A204.1 (cell line): ENCODE results near the gene LORICRIN.

Experiments used
- FAIRE-seq: peaks from 2 replicates; lab custom pipeline; 2012; peaks lifted over from hg19 to GRCh38; lab: Jason Lieb, UNC

LORICRIN gene

GRCh38 chr1:153251087-153251486 lies 8.4 kb upstream of the LORICRIN start:
- FAIRE-seq: no peak

- FAIRE-seq: no peak
These were observed 7.9 kb upstream of the LORICRIN start for GRCh38 chr1:153251562-153251961.

- FAIRE-seq: no peak
These were observed 7.5 kb upstream of the LORICRIN start for GRCh38 chr1:153251988-153252387.

DNA sequence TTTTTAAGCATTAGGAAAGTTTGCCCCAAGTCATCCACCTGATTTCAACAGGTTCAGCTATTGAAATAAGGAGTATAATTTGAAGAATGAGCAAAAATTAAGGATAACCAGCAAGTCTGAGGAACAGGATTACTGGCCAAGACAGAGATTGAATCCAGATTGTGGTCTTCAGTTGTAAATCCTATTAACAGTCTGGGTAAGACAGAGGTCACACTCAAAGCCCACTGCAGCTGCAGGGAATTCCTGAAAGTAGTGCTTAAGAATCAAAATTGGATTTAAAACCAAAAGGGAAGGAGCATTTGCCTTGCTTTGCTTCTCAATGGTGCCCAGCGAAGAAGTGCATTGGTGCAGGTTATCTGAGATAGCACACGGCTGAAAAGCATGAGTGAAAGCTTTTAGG lies 6.4 kb upstream of the LORICRIN start:
- FAIRE-seq: no peak

GRCh38 chr1:153253693-153254092 lies 5.8 kb upstream of the LORICRIN start:
- no peak for FAIRE-seq

DNA sequence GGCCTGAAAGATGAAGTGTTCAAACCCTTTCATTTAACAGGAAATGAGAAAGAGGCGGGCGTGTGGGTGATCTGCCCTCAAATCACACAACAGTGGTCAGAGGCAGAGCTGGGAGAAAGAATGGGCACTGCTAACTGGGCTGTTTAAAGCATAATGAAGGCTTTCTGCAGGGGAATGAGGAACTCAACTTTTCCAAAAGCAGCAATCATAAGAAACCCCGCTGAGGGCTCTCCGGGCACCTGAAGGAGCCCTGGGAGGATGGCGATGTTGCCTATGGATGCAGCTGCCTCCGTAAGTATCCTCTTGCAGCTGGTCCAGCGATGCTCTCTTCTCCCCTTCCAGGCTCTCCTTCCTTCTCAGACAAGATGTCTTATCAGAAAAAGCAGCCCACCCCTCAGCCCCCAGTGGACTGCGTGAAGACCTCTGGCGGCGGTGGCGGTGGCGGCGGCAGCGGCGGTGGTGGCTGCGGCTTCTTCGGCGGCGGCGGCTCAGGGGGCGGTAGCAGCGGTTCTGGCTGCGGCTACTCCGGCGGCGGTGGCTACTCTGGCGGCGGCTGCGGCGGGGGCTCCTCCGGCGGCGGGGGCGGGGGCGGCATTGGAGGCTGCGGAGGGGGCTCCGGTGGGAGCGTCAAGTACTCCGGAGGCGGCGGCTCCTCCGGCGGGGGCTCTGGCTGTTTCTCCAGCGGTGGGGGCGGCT lies 1.2 kb downstream of the LORICRIN start:
- FAIRE-seq: no peak

DNA sequence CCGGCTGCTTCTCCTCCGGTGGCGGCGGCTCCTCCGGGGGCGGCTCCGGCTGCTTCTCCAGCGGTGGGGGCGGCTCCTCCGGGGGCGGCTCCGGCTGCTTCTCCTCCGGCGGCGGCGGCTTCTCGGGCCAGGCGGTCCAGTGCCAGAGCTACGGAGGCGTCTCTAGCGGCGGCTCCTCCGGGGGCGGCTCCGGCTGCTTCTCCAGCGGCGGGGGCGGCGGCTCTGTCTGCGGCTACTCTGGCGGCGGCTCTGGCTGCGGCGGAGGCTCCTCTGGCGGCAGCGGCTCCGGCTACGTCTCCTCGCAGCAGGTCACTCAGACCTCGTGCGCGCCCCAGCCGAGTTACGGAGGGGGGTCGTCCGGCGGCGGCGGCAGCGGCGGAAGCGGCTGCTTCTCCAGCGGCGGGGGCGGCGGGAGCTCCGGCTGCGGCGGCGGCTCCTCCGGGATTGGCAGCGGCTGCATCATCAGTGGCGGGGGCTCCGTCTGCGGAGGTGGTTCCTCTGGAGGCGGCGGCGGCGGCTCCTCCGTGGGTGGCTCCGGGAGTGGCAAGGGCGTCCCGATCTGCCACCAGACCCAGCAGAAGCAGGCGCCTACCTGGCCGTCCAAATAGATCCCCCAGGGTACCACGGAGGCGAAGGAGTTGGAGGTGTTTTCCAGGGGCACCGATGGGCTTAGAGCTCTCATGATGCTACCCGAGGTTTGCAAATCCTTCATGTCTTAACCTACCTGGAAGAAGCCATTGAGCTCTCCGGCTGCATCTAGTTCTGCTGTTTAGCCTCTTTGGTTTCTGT lies 2.0 kb downstream of the LORICRIN start:
- no peak for FAIRE-seq

DNA sequence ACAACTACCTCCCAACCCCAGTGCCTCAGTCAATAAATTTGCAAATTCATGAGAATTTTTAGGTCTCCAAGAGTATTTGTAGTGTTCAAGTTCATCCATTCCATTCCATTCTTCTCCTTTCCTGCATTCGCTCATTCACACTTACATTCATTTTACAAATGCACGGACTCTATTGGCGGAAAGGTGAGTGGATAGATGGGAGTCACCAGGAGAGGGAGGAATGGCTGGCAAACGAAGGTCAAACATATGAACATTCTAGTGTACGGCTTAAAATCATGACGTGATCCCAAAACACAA lies 2.5 kb downstream of the LORICRIN start:
- no peak for FAIRE-seq

DNA sequence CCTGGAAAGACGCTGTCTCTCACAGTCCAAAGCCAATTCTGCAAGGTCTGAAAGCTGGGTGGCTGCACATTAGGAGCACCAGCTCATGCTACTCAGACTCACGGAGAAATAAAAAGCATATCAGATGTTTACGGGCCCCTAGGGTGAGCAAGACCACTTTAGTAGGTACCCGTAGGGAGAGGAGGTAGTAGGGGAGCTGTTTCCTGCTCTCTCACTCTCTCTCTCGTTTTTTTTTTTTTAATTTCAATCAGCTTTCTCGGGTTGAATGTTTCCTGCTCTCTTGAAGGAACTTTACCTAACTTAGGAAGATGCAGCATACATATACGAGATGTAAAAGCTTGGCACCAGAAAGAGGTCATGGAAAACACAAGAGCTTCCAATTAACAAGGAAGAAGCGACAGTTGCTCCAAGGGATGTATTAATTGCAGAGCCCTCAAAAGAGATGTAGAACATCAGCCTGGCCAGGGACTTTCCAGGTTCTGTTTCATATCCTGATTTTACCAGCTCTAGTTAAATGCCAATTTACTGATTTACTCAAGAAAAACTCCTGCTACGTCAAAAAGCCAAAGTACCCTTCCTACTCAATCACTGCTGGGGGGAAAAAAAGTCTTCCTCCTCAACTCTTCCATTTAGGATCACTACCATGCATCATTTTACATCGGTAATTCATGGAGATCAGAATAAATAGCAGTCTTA lies 3.1 kb downstream of the LORICRIN start:
- FAIRE-seq: no peak

- no peak for FAIRE-seq
These were observed 6.0 kb downstream of the LORICRIN start for GRCh38 chr1:153265457-153265856.

GRCh38 chr1:153271711-153272110 lies 12.2 kb downstream of the LORICRIN start:
- FAIRE-seq: no peak

DNA sequence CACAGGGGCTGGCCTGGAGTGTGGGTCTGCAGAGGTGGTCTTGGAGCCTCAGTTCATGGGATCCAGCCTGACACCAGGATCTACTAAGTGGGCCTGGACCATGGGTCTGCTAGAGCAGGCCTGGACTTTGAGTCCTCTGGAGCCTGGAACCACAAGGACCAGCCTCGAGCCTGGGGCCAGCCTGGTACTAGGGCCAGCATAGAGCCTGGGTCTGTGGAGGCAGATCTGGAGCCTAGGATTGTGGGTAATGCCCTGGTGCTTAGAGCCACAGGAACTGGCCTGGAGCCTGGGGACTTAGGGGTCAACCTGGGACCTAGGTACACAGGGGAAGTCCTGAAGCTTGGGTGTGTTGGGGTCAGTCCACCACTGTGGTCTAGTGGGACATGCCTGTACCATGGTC lies 12.7 kb downstream of the LORICRIN start:
- FAIRE-seq: no peak

DNA sequence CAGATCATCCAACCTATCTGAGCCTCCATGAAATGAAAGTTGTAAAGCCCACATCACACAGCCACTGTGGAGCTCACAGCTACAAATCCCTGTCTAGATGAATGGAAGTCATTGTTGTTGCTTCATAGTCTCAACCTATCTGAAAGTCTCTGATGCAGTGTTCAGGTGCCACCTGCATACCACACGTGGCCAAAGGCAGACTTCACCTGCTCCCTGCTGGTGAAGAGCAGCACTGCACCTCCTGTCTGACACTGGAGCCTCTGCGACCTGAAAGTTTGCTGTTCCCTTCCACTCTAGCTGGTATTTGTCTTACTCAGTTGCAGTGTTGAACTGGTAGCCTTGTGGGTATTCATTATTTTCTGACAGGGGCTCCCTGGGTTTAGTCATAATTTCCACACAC lies 18.4 kb downstream of the LORICRIN start:
- no peak for FAIRE-seq

- FAIRE-seq: no peak
These were observed 29.3 kb downstream of the LORICRIN start for GRCh38 chr1:153288634-153289275.

- no peak for FAIRE-seq
These were observed 32.0 kb downstream of the LORICRIN start for GRCh38 chr1:153291514-153291913.

GRCh38 chr1:153292185-153292584 lies 32.7 kb downstream of the LORICRIN start:
- no peak for FAIRE-seq

DNA sequence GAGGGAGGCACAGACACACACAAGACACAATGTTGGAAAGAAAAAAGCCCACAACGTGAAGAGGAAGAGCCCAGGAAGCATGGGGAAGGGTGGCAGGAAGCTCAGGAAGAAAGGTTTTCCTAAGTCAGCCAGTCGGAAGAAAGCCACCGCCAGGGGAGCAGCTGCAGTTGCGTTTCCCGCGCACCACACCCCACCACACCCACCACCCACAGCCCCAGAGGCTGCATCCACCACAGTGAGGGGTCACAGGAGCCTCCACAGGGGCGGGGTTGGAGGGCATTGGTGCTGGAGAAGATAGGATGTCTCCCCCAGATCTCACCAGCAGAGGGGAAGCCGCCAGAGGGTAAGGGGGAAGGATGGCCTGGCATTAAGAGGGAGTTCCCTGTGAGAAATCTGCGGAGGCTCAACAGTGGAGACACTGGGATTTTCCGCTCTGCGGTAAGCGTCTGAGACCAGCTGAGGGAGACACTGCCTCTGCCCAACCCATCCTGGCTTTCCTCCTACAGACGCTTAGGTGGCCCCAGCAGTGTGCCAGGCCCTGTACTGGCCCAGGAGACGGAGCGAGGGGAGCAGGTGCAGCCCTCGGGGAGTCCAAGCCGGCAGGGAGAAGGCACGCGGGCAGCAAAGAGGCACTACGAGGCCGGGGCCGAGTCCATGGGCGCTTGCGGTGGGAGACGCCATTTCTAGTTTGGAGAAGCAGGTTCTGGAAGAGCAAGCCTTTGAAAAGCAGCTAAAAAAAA lies 33.4 kb downstream of the LORICRIN start:
- no peak for FAIRE-seq

GRCh38 chr1:153293480-153293775 lies 33.9 kb downstream of the LORICRIN start:
- FAIRE-seq: no peak

DNA sequence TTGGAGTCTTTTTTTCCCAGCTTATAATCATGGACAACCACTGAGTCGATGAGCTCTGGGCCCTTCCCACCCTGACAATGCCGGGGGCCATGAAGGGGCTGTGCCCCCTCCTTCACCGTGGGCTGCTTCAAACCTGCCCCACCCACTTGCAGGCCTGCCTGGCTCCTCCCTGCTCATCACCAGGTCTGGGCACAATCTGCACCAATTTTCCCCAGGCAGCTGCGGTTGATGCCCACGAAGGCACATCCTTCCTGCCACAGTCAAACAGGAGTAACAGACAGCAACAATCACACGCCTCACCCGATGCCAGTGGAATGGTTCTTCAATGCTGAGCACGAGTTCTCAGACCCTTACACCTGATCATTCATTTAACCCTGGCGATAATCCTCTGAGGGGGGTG lies 34.4 kb downstream of the LORICRIN start:
- no peak for FAIRE-seq

DNA sequence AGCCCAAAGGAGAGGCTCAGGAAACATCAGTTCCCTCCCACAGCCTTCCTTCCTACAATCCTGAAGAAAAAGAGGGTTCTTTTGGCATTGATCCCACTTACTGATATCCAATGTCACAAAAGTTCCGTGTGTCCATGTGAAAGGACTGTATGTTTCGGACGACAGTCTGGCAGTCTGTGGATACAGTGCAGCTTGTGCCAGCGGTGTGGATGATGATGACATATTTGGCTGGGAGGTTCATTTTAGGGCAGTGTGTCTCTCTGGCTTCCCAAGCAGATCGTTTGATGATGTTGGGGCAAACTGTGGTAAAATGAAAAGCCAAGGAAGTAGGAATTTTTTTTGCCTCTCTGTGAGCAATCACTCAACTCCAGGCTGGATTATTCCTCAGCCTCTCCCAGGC lies 42.8 kb downstream of the LORICRIN start:
- no peak for FAIRE-seq

GRCh38 chr1:153305682-153306081 lies 46.2 kb downstream of the LORICRIN start:
- FAIRE-seq: no peak
